GM12878 (cell line): Measurements from ENCODE around the gene VEPH1. TPM values are rescaled to one million over a fixed set of nuclear protein-coding genes. Genes with fewer than 3 reads are reported as not detected.

ENCODE experiments used
- ATAC-seq: fragments of 200-7000 bp; cut with Tn5 transposase; 3 replicates; pipeline ENCODE4 v1.9.1; 2020; ENCODE audit warnings: mild to moderate bottlenecking, moderate library complexity
- BruUV-seq: library from RNA; stranded (reverse); fragments of 400-500 nt; replicated peaks from 2 replicates; lab custom pipeline; 2021; lab: Mats Ljungman, UMichigan
- CTCF ChIA-PET: fragments of 300-600 bp; sonication (Branson Sonifier 250); formaldehyde crosslinking; extraction: SDS; loops from one replicate; lab custom pipeline; 2021; ENCODE audit warnings: inconsistent platforms; lab: Yijun Ruan, JAX
- POLR2A ChIA-PET: fragments of 350-600 bp; formaldehyde crosslinking; extraction: SDS; loops from one replicate; lab custom pipeline; 2021; ENCODE audit warnings: inconsistent platforms; lab: Charles Lee
- RAD21 ChIA-PET: fragments of 300-600 bp; sonication (Branson Sonifier 250); formaldehyde crosslinking; loops from one replicate; lab custom pipeline; 2023; ENCODE audit warnings: antibody characterized with exemption; ENCODE audit not compliant: unreplicated experiment; lab: Charles Lee
- SMC1A ChIA-PET: fragments of 300-600 bp; sonication (Branson Sonifier 250); formaldehyde crosslinking; loops from one replicate; lab custom pipeline; 2023; ENCODE audit not compliant: unreplicated experiment, uncharacterized antibody; lab: Charles Lee
- DNase-seq: peaks from one replicate; pipeline ENCODE4 v3.0.0-alpha.2; 2011; ENCODE audit warnings: low read depth, low spot score
- FAIRE-seq: peaks from 3 replicates; lab custom pipeline; 2011; peaks lifted over from hg19 to GRCh38; lab: Jason Lieb, UNC
- H2AFZ ChIP-seq: 2 replicates; pipeline ENCODE4 v1.6.0; 2011; ENCODE audit warnings: low read depth, low read length, control low read depth; ENCODE audit not compliant: control insufficient read depth
- H3K27ac ChIP-seq: 2 replicates; pipeline ENCODE4 v1.5.1; 2011; ENCODE audit warnings: control low read depth; ENCODE audit not compliant: control insufficient read depth, insufficient read depth
- H3K27me3 ChIP-seq, 2 experiments: replicated peaks in 1 of 2; 2 replicates each; pipeline versions ENCODE4 v1.6.0 to v1.6.1; 2011; ENCODE audit warnings: low read length in 1 of 2; ENCODE audit not compliant: control insufficient read depth in 2 of 2, insufficient read depth in 2 of 2
- H3K36me3 ChIP-seq, 2 experiments: 2 replicates each; pipeline ENCODE4 v1.5.1; 2011; ENCODE audit warnings: low read length in 1 of 2; ENCODE audit not compliant: control insufficient read depth in 2 of 2, insufficient read depth in 2 of 2
- H3K4me1 ChIP-seq: 2 replicates; pipeline ENCODE4 v1.6.1; 2011; ENCODE audit warnings: mild to moderate bottlenecking, low read length, moderate library complexity, mixed read lengths; ENCODE audit not compliant: control insufficient read depth, insufficient read depth
- H3K4me2 ChIP-seq: 2 replicates; pipeline ENCODE4 v1.6.0; 2011; ENCODE audit warnings: control low read depth; ENCODE audit not compliant: control insufficient read depth, insufficient read depth
- H3K4me3 ChIP-seq: fragments of 200-600 bp; sonication (generic); 2 replicates; pipeline ENCODE4 v1.5.1; 2016
- H3K79me2 ChIP-seq: 2 replicates; pipeline ENCODE4 v1.6.0; 2011; ENCODE audit warnings: low read length; ENCODE audit not compliant: control insufficient read depth, insufficient read depth
- H3K9ac ChIP-seq: 2 replicates; pipeline ENCODE4 v1.8.0; 2011; ENCODE audit warnings: low read length, control low read depth, mixed read lengths; ENCODE audit not compliant: control insufficient read depth, insufficient read depth
- H3K9me3 ChIP-seq: replicated peaks from 3 replicates; pipeline ENCODE4 v1.5.1; 2011; ENCODE audit warnings: mild to moderate bottlenecking, low read length; ENCODE audit not compliant: control insufficient read depth, insufficient read depth
- H4K20me1 ChIP-seq: 2 replicates; pipeline ENCODE4 v1.6.0; 2011; ENCODE audit not compliant: control insufficient read depth, insufficient read depth
- CHD2 ChIP-seq: IDR thresholded peaks from 2 replicates; pipeline ENCODE4 v1.6.1; 2011; ENCODE audit warnings: low read depth, low read length, improper control_type of control experiment, borderline replicate concordance
- GABPA ChIP-seq: IDR thresholded peaks from 2 replicates; pipeline ENCODE4 v1.6.1; 2014; ENCODE audit warnings: antibody characterized with exemption, low read depth, mild to moderate bottlenecking, inconsistent platforms
- MTA2 ChIP-seq: fragments of 450-650 bp; IDR thresholded peaks from 2 replicates; pipeline ENCODE4 v1.6.1; 2016; ENCODE audit warnings: low read depth, mild to moderate bottlenecking, moderate library complexity
- TCF12 ChIP-seq: IDR thresholded peaks from 2 replicates; pipeline ENCODE4 v1.6.1; 2011; ENCODE audit warnings: low read depth, mild to moderate bottlenecking, low read length
- TCF3 ChIP-seq: IDR thresholded peaks from 2 replicates; pipeline ENCODE4 v1.6.1; 2012; ENCODE audit warnings: low read depth, mild to moderate bottlenecking, low read length, borderline replicate concordance; ENCODE audit not compliant: insufficient read depth
- YY1 ChIP-seq: IDR thresholded peaks from 2 replicates; pipeline ENCODE4 v1.6.1; 2011; ENCODE audit warnings: low read depth, mild to moderate bottlenecking, low read length
- ZBTB4 ChIP-seq: fragments of 450-650 bp; formaldehyde crosslinking; IDR thresholded peaks from 2 replicates; pipeline ENCODE4 v1.4.0; 2022; ENCODE audit warnings: mild to moderate bottlenecking, moderate library complexity
- ZNF274 ChIP-seq: IDR thresholded peaks from one replicate; pipeline ENCODE4 v1.8.0; 2011; ENCODE audit not compliant: insufficient read length, insufficient read depth
- WGBS: methylation state at CpG from one replicate; pipeline ENCODE4 v1.1.6; 2016; ENCODE audit warnings: low lambda C conversion rate; ENCODE audit not compliant: insufficient replicate concordance, insufficient coverage; ENCODE audit errors: missing lambda C conversion rate; 5-methylcytosine and 5-hydroxymethylcytosine counted together
- in situ Hi-C: fragments of 300-500 bp; cut with MboI; formaldehyde crosslinking; loops from 9 replicates; pipeline ENCODE4 v1.14.3; 2018; ENCODE audit warnings: mixed read lengths
- intact Hi-C: fragments of 100-400 bp; cut with micrococcal nuclease; formaldehyde crosslinking; loops from one replicate; pipeline ENCODE4 v1.14.2; 2022; ENCODE audit not compliant: unreplicated experiment
- polyA plus RNA-seq, 11 experiments: library from polyadenylated mRNA; depleted of rRNA in 4 of 11; unstranded in 6 of 11; stranded (reverse) in 5 of 11; fragments of >200 nt; fragmentation: Nextera tagmentation in 4 of 11; fragmentation: Illumina TruSeq in 1 of 11; extraction: Ambion mirVana in 4 of 11; extraction: Trizol in 1 of 11; gene quantifications; 1 replicate in 1 of 11; 2 replicates in 10 of 11; pipeline versions ENCODE4 v1.2.1 to v1.2.3, GENCODE V29; 2011 to 2016; ENCODE audit warnings: inconsistent platforms in 2 of 11, missing spikeins in 2 of 11, low read depth in 1 of 11
- total RNA-seq, 4 experiments: library from RNA; depleted of rRNA in 3 of 4; stranded (reverse); fragments of >200 nt in 3 of 4; fragmentation: Illumina TruSeq in 1 of 4; extraction: Trizol in 1 of 4; gene quantifications; 2 replicates each; pipeline versions ENCODE4 v1.2.1 to v1.2.3, GENCODE V29; 2013 to 2021

Gene VEPH1
- total and polyA plus RNA-seq, 10 of the 15 experiments (the other 5 are each of a cell fraction or from before 2014, with no cell fraction given), result 0.04 to 0.26 (median 0.17) TPM; not detected in 7

GRCh38 chr3:157284688-157285087 lies 218.5 kb downstream of the VEPH1 start:
- H2AFZ ChIP-seq, result no peak overlapping the region
- no peak for TF ChIP-seq GABPA
- TF ChIP-seq ZBTB4 (CRISPR knock-in tag), result no peak
- TF ChIP-seq TCF12, result no peak
- TF ChIP-seq MTA2, result no peak
- TF ChIP-seq TCF3, result no peak
- TF ChIP-seq YY1, result no peak
- no peak for TF ChIP-seq CHD2
- no peak for TF ChIP-seq ZNF274
- CTCF ChIA-PET, result interaction anchor here (0.7 kb wide), 1 partner anchor 248 kb away, joined by 3 read pairs; no protein-coding TSS in a partner anchor
- no peaks in the 10 kb centered on the region for H3K79me2 ChIP-seq
- ATAC-seq, result no peak
- POLR2A ChIA-PET, result no interaction called here
- SMC1A ChIA-PET, result no interaction called here
- H4K20me1 ChIP-seq, result no peaks in the 10 kb centered on the region
- no peak overlapping the region for H3K9ac ChIP-seq
- no peak for FAIRE-seq
- WGBS, result 0% methylated on average over 1 of the region's 1 CpG
- no TSS peak for BruUV-seq
- no peaks in the 10 kb centered on the region; a peak in 1 of 4 replicates for H3K27me3 ChIP-seq
- H3K9me3 ChIP-seq, result no peaks in the 10 kb centered on the region
- in situ Hi-C loops, result no loop called here
- no peaks in the 10 kb centered on the region for H3K4me1 ChIP-seq
- H3K4me2 ChIP-seq, result no peak overlapping the region
- no peak overlapping the region for H3K4me3 ChIP-seq
- H3K27ac ChIP-seq, result no peak overlapping the region
- RAD21 ChIA-PET, result no interaction called here
- DNase-seq, result no peak
- no peaks in the 10 kb centered on the region for H3K36me3 ChIP-seq
- intact Hi-C loops, result no loop called here
